ENCODE results near the gene RTN4R.

RTN4R gene

DNA sequence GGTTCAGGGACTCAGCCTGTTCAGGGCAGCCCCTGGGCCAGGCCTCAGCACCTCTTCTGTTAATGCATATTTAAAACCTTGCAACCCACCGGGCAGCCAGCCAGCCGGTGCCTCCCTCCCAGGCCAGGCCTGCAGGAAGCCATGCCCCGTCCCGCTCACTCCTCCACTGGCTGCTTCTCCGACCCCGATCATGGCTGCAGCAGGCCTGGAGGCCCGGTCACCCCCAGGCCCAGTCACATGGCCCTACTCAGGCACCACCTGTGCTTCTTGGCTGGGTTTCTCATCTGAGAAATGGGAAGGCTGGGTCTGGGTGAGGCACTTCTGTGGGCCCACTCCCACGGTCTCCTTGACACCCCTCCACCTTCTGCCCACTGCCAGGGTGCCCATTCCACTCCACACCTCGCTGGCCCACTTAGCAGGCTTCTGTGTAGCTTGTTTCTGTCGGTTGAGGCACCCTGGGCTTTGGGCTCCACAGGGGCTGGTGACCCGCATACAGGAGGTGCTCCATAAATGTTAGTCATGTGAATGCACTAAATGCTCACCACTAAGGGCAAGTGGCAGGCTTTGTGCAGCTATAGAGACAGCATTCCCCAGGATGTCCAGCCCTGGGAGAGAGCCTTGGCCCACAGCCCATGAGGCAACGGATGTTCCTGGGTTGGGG, 11.4 kb downstream of the RTN4R start:
- H3K9ac ChIP-seq (ENCODE audit: low read depth, low read length), result no peak overlapping the region
- H2AFZ ChIP-seq (ENCODE audit: low read depth, low read length), result no peak overlapping the region
- no peaks in the 10 kb centered on the region for H3K4me1 ChIP-seq (ENCODE audit: insufficient read depth, low read length)
- H3K4me2 ChIP-seq (ENCODE audit: insufficient read depth, low read length), result no peak overlapping the region
- H3K4me3 ChIP-seq (ENCODE audit: low read depth in 1 of 2, low read length in 2 of 2), result no peak overlapping the region
- H3K79me2 ChIP-seq (ENCODE audit: insufficient read depth, low read length), result no peaks in the 10 kb centered on the region
- H3K27me3 ChIP-seq (ENCODE audit: insufficient read depth, low read length, poor library complexity), result no peaks in the 10 kb centered on the region
- no peaks in the 10 kb centered on the region for H4K20me1 ChIP-seq (ENCODE audit: insufficient read depth, low read length)
- DNase-seq (no peak), ATAC-seq (ENCODE audit: insufficient read depth, low read depth) (no peak)
- H3K36me3 ChIP-seq (ENCODE audit: insufficient read depth, low read length), result no peaks in the 10 kb centered on the region
- no peaks in the 10 kb centered on the region for H3K9me3 ChIP-seq (ENCODE audit: insufficient read depth, low read length, severe bottlenecking)
- no peak for TF ChIP-seq EZH2 (IDR thresholded peaks at IDR 0.05; ENCODE audit: borderline replicate concordance, low read depth, low read length, severe bottlenecking)
- TF ChIP-seq, protein P1, sequence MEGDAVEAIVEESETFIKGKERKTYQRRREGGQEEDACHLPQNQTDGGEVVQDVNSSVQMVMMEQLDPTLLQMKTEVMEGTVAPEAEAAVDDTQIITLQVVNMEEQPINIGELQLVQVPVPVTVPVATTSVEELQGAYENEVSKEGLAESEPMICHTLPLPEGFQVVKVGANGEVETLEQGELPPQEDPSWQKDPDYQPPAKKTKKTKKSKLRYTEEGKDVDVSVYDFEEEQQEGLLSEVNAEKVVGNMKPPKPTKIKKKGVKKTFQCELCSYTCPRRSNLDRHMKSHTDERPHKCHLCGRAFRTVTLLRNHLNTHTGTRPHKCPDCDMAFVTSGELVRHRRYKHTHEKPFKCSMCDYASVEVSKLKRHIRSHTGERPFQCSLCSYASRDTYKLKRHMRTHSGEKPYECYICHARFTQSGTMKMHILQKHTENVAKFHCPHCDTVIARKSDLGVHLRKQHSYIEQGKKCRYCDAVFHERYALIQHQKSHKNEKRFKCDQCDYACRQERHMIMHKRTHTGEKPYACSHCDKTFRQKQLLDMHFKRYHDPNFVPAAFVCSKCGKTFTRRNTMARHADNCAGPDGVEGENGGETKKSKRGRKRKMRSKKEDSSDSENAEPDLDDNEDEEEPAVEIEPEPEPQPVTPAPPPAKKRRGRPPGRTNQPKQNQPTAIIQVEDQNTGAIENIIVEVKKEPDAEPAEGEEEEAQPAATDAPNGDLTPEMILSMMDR (IDR thresholded peaks at IDR 0.05; ENCODE audit: borderline replicate concordance, extremely low read depth, low read length, poor library complexity, severe bottlenecking), result no peak
- H3K27ac ChIP-seq (ENCODE audit: low read length), result no peak overlapping the region

DNA sequence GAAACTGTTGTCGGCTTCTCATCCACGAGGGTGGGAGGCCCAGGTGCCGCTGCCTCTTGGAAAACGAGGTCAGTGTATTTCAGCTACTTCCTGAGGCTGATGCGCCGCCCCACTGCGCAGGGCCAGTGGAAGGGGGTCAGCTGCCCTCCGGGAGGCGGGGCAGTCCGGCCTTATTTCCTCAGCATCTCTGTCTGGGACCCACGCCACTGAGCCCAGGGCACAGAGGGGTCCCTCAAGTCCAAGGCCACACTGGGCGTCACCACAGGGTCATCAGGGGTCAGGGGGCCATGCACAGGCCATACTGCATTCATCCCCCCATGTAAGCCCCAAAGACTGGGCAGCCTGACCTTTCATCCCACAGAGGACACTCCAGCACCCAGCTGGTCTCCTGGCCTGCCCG, 12.1 kb downstream of the RTN4R start:
- H3K4me1 ChIP-seq (ENCODE audit: insufficient read depth, low read length), result no peaks in the 10 kb centered on the region
- no peak overlapping the region for H3K9ac ChIP-seq (ENCODE audit: low read depth, low read length)
- H3K4me2 ChIP-seq (ENCODE audit: insufficient read depth, low read length), result no peak overlapping the region
- H3K27me3 ChIP-seq (ENCODE audit: insufficient read depth, low read length, poor library complexity), result no peaks in the 10 kb centered on the region
- no peak overlapping the region for H3K27ac ChIP-seq (ENCODE audit: low read length)
- ATAC-seq (ENCODE audit: insufficient read depth, low read depth), result no peak
- no peak overlapping the region for H2AFZ ChIP-seq (ENCODE audit: low read depth, low read length)
- H3K4me3 ChIP-seq (ENCODE audit: low read depth in 1 of 2, low read length in 2 of 2), result no peak overlapping the region
- DNase-seq, result no peak
- TF ChIP-seq, protein P1 (IDR thresholded peaks at IDR 0.05; ENCODE audit: borderline replicate concordance, extremely low read depth, low read length, poor library complexity, severe bottlenecking), result no peak
- TF ChIP-seq EZH2 (IDR thresholded peaks at IDR 0.05; ENCODE audit: borderline replicate concordance, low read depth, low read length, severe bottlenecking), result no peak
- H4K20me1 ChIP-seq (ENCODE audit: insufficient read depth, low read length), result no peaks in the 10 kb centered on the region
- no peaks in the 10 kb centered on the region for H3K36me3 ChIP-seq (ENCODE audit: insufficient read depth, low read length)
- H3K79me2 ChIP-seq (ENCODE audit: insufficient read depth, low read length), result no peaks in the 10 kb centered on the region
- H3K9me3 ChIP-seq (ENCODE audit: insufficient read depth, low read length, severe bottlenecking), result no peaks in the 10 kb centered on the region

DNA sequence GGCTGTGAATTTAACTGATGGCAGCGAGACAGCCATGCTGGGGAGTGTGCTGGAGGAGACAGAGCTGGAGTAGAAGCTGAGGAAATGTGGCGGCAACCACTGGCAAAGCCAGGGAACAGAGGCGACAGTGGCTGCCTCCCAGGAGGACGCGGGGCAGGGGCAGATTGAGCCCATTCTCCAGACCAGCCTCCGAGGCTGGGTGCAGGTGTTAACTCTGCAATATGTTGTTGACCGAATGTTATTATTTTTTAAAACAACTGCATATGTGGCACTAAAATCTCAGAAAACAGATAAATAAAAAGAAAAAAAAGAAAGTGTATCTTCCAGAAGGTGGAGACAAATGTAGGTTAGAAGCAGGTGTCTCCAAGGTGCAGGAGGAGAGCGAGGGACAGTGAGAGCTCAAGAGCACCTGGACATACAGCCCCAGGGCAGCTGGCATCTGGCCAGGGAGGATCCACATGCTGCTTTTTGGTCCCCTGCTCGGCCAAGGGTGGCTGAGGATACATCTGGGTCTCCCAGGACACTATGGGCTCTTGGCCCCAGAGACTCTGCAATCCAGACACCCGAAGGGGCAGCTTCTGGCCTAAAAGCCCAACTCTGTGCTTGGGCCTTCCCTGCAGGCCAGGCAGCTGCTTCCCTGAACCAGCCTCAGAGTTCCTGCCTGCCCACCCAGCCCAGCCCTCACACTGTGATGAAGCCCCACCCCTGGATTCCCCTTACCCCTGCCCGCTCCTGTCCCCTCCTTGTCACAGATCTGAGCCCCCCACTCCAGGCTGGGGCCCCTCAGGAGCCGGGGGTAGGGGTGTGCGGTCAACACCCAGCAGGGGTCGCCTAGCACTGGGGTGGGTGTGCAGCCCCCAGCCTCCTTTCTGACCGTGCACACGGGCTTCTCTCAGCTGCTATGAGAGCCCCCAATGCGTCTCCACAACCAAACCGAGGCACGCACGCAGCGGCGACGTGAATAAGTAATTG, 12.9 kb downstream of the RTN4R start:
- Histone ChIP-seq H3K4me3 (ENCODE audit: low read depth in 1 of 2, low read length in 2 of 2) (no peak overlapping the region), H4K20me1 (ENCODE audit: insufficient read depth, low read length) (no peaks in the 10 kb centered on the region), H3K27me3 (ENCODE audit: insufficient read depth, low read length, poor library complexity) (no peaks in the 10 kb centered on the region), H2AFZ (ENCODE audit: low read depth, low read length) (no peak overlapping the region), H3K27ac (ENCODE audit: low read length) (no peak overlapping the region), H3K79me2 (ENCODE audit: insufficient read depth, low read length) (no peaks in the 10 kb centered on the region), H3K9ac (ENCODE audit: low read depth, low read length) (no peak overlapping the region), H3K36me3 (ENCODE audit: insufficient read depth, low read length) (no peaks in the 10 kb centered on the region), H3K4me2 (ENCODE audit: insufficient read depth, low read length) (no peak overlapping the region), H3K4me1 (ENCODE audit: insufficient read depth, low read length) (no peaks in the 10 kb centered on the region), H3K9me3 (ENCODE audit: insufficient read depth, low read length, severe bottlenecking) (no peaks in the 10 kb centered on the region)
- DNase-seq, result no peak
- ATAC-seq (ENCODE audit: insufficient read depth, low read depth), result no peak
- no peak for TF ChIP-seq EZH2 (IDR thresholded peaks at IDR 0.05; ENCODE audit: borderline replicate concordance, low read depth, low read length, severe bottlenecking)
- TF ChIP-seq, protein P1 (IDR thresholded peaks at IDR 0.05; ENCODE audit: borderline replicate concordance, extremely low read depth, low read length, poor library complexity, severe bottlenecking), result no peak

All from DND-41 (cell line).